HG02571 (cell line): ENCODE results near the gene SNRPA.
"Not testable (repeated sequence)": the region's sequence is repeated elsewhere in the genome, so short reads cannot be mapped to it uniquely, and the experiment has no call there.

ENCODE experiments used
- ATAC-seq: cut with Tn5 transposase; IDR thresholded peaks from one replicate; pipeline ENCODE4 v1.9.1; 2021; ENCODE audit warnings: mild to moderate bottlenecking, moderate library complexity; ENCODE audit not compliant: unreplicated experiment

SNRPA gene

GRCh38 chr19:40776364-40776763 is 25.4 kb downstream of the SNRPA start:
- no peak for ATAC-seq

GRCh38 chr19:40776932-40777644 is 26.1 kb downstream of the SNRPA start:
- peak; percentile 57 for ATAC-seq

- ATAC-seq = no peak
These were observed 26.6 kb downstream of the SNRPA start for GRCh38 chr19:40777645-40777936.

DNA sequence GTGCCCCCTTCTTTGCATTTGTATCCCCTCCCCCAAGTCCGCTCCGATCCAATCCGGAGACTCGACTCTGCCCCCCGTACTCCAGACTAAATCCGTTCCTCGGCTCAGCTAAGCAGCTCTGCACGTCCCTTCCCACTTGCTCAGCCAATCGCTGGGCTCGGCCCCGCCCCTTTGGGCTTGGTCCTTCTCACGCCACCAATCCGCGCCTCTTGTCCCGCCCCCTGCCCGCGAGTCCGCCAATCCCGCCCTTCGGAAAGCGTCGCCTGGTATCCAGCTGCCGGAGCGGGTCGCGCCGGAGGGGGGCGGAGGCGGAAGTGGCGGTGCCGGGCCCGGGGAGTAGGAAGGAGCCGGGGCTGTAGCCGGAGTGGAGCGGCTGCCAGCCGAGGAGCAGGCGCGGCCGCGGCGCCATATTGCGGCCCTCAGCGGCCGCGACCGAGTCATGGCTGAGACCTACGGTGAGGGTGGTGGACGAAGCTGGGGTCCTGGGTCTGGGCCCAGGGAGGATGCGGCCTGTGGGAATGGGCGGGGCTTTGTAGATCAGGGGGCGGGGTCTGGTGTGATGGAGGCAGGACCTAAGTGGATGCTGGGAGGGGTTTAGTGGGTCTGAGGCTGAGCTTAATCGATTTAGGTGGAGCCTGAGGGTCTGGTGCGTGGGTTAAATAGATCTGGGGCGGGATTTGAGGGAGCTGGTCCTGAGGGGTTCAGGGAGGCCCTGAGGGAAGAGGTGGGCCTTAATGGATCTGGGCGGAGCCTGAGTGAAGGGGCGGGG is 27.1 kb downstream of the SNRPA start, which contains the start of gene RAB4B:
Gene RAB4B (plus strand): TSS at position 311 of the 769 bp plus-strand sequence. CDS start 129 bp downstream, at position 440.
- peak; percentile 67 for ATAC-seq

- no peak for ATAC-seq
These were observed 27.8 kb downstream of the SNRPA start for GRCh38 chr19:40778706-40779284.

- ATAC-seq = no peak
These were observed 29.6 kb downstream of the SNRPA start for GRCh38 chr19:40780582-40780981.

DNA sequence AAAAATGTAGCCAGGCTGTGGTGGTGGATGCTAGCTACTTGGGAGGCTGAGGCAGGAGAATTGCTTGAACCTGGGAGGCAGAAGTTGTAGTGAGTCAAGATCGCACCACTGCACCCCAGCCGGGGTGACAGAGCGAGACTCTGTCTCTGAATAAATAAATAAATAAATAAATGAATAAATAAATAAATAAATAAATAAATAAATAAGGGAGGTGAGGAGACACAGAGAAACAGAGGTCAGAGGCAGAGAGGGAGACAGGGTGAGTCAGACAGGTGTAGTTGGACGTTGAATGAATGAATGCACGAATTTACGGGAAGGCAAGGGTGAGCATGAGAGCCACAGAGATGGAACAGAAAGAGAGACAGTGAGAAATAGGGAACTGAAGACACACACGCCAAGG is 30.1 kb downstream of the SNRPA start:
- no peak for ATAC-seq

- no peak for ATAC-seq
These were observed 32.7 kb downstream of the SNRPA start for GRCh38 chr19:40783711-40784110.

DNA sequence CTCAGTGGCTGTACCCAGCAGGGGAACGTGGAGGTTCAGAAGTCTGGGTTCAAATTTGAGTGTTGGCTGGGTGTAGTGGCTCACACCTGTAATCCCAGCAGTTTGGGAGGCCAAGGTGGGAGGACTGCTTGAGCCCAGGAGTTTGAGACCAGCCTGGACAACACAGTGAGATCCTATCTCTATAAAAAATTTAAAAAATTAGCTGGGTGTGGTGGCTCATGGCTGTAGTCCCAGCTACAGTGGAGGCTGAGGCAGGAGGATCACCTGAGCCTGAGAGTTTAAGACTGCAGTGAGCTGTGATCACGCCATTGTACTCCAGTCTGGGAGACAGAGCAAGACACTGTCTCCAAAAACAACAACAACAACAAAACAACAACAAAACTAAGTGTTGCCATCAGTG is 33.1 kb downstream of the SNRPA start:
- ATAC-seq = not testable (repeated sequence)

- no peak for ATAC-seq
These were observed 34.5 kb downstream of the SNRPA start for GRCh38 chr19:40785526-40785925.

DNA sequence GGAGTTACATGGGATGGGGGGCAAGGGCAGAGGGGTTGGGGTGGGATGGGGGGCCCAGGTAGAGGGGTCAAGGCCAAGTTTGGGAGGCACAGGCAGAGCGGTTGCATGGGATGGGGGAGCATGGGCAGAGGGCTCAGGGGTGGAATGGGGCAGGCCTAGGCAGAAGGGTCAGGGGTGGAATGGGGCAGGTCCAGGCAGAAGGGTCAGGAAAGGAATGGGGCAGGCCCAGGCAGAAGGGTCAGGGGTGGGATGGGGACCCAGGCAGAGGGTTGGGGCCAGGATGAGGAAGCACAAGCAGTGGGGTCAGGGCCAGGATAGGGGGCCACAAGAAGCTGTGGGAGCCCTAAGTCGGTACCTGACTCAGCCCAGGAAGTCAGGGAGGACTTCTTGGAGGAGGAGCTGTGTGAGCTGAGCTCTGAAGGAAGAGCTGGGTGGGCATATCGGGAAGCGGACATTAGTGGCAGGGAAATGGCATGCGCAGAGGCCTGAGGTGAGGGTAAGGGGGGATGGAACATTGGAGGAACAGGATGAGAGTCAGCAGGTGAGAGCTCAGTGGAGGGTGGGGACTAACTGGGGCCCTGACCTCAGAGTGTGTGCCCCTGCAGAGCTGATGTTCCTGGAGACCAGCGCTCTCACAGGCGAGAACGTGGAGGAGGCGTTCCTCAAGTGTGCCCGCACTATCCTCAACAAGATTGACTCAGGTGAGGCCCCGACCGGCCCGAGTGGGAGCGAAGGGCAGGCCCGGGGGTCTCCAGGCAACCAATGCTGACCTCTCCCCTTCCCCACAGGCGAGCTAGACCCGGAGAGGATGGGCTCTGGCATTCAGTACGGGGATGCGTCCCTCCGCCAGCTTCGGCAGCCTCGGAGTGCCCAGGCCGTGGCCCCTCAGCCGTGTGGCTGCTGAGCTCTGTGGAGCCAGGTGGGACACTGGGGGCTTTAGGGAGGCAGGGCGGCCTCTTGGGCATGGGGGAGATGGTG is 35.3 kb downstream of the SNRPA start:
- ATAC-seq = no peak

DNA sequence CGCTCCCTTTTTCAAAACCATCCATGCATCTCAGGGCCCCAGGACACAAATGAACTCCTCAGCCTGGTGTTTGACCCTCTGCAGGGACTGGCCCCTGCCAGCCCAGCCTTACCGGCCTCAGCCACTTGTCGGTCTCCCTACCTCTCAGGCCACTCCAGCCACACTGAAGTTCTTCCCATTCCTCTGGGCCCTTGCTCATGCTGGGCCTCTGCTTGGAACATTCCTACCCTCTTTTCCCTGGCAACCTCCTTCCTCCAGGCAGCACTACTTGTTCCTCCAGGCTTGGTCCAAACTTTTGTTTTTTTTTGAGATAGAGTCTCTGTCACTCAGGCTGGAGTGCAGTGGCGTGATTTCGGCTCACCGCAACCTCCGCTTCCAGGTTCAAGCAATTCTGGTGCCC is 40.3 kb downstream of the SNRPA start:
- ATAC-seq = no peak

DNA sequence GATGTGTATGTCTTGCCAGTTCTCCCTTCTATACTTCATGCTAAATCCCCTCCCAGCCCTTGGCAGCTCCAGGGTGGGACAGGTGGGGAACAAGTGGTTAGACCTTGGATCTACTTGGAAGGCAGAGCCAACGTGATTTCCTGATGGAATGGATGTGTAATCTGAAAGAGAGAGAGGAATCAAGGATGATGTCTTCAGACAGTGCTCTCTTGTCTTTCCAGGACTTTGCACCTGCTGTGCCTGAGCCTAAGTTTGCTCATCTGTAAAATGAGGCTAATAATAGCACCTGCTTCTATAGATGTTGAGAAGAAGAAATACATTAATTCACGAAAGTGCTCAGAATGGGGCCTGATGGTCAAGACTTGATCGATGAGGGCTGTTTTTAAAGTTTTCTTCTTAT is 41.0 kb downstream of the SNRPA start:
- ATAC-seq = no peak

DNA sequence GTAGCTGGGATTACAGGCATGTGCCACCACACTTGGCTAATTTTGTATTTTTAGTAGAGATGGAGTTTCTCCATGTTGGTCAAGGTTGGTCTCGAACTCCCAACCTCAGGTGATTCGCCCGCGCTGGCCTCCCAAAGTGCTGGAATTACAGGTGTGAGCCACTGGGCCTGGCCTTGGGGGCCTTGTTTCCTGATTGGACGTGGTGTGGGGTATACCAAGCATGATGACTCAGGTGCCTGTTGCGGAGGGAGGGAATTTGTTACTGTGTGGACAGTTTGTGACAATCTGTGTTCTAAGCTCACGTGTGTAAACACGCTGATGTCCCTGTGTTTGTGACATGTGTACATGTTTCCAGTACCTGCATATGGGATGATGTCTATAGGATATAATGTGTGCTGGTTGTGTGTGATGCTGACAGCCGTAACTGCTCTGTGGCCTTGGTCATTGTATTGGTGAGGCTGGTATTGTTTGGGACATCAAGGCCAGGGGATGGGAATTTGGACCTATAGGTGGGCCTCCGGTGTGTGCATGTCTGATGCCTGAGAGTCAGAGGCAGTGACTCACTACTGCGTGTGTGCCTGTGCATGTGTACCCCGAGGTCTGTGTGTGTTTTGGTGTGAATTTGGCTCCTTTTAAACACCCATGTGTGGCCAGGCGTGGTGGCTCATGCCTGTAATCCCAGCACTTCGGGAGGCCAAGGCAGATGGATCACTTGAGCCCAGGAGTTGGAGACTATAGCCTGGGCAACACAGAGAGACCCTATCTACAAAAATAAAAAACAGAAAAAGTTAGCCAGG is 46.4 kb downstream of the SNRPA start:
- no peak for ATAC-seq

DNA sequence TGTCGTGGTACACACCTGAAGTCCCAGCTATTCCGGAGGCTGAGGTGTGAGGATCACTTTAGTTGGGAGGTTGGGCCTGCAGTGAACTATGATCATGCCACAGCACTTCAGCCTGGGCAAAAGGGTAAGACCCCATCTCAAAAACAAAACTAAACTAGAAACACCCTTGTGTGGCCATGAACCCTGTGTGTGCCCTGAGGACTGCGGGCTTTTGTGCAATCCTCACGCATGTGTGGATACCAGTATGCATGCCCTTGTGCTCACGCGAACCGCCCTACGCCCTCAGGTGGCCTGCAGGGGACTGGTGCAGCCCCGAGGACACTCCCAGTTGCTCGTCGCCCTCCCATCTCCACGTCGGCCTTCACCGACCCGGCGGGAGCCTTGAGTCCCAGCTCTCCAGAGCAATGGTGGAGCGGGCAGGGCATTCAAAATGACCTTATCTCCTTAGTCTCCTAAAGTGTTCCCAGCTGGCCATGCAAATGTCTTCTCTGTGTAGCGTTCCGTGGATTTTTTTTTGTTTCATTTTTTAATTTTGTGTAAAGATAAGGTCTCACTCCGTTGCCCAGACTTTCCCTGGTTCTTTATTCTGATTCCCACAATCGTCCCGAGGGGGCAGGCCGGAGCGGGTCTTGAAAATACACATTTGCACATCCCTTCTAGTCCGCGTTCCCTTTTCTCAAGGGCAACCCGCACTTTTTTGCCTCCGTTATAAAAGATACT is 47.1 kb downstream of the SNRPA start:
- no peak for ATAC-seq

DNA sequence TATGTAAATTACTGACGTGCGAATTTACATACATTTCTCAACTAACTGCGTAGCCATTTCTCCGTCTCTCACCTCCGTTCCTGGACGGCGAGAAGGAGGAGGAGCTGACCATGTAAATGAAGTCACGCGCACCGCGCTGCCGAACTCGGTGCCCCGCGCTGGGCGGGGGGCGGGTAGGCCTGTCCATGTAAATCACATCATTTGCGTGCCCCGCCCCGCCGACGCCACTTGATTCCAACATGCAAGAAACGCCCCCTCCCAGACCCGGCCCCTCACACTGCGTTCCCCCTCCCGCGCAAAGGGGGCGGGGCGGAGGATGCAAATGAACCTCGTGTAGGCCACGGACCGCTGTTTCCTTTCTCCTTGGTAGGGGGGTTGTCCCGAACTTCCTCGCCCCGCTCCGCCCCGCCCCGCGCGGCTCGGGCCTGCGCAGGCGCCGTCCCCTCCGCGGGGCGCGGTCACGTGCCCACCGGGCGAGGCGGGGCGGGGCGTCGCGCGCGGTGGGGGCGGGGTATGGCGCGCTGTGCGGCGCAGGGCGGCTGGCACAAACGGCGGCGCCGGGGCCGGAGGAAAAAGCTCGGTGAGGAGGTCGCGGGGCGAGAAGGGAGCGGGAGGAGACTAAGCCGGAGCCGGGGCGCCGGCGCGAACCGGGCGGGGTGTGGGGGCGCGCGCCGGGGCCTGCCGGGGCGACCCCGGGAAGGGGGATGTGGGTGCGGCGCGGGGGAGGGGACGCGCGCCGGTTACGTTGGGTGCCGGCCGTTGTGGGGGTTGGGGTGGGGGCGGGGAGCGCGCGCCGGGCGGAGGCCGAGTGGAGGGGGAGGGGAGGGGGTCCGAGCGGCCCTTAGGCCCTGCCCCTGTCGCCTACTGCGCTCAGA is 47.9 kb downstream of the SNRPA start, which contains the start of gene EGLN2:
Gene EGLN2 (plus strand): TSS at position 509 of the 875 bp plus-strand sequence. CDS start 1,382 bp downstream, outside the sequence.
- peak; percentile 73 for ATAC-seq

GRCh38 chr19:40799558-40800338 is 48.7 kb downstream of the SNRPA start:
- no peak for ATAC-seq
